HG02678 (cell line): ENCODE results near the gene FANCC.

Experiments
- ATAC-seq: cut with Tn5 transposase; IDR thresholded peaks from one replicate; pipeline ENCODE4 v1.9.1; 2021; ENCODE audit warnings: mild to moderate bottlenecking, moderate library complexity; ENCODE audit not compliant: unreplicated experiment

FANCC gene

DNA sequence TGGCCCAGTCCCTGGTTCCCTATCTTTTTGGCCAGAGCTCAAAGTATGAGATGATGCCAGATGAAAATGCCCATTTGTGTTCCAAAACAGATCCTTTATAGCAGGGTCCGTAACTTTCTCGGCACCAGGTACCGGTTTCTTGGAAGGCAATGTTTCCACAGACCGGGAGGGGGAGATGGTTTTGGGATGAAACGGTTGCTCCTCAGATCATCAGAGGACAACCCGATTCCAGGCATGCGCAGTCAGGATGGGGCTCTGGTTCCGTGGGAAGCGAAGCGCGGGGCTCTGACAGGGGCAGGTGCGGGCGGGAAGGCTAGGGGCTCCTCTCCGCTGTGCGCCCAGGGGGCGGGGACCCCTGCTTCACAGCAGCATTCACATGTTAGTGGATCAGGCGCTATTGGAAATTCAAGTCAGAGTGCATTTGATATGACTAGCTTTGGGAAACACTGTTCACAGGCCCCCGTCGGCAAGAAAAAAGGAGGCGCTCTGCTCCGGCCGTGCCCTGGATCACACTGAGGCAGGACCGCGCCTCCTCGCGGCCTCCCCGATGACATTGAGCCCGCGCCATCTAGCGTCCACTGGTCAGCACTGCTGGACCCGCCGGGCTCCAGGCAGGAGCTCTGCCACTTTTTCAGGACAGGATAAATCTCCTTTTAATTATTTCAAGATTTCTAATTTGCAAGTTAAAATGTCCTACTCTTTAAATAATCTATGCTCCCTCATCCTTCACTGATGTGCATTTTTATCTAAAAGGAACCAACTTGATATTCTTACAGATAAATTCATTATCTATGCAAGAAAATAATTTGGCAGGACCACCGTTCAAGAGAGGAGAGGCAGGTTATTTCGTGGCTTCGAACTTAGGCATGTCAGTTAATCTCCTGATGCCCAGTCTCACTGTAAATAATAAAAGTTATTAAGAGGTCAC, 190.0 kb downstream of the FANCC start:
- peak; percentile 69 for ATAC-seq

DNA sequence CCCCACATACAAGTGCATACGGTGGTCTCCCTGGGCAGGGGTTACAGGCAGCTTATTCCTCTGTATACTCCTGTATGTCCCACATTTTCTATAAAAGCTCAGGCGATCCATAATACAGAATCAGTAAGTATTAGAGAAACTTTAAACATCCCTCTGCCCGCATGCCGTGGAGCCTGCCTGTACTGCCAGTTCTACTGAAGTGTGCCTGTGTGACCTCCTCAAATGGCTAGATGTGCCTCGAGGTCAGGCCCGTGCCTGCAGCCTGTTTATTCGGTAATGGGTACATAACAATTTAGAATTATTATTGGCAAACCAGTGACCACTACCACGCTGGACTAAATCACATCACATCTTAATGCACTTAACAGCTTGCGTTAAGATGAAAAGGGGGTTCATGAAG, 190.8 kb downstream of the FANCC start:
- ATAC-seq, result no peak

DNA sequence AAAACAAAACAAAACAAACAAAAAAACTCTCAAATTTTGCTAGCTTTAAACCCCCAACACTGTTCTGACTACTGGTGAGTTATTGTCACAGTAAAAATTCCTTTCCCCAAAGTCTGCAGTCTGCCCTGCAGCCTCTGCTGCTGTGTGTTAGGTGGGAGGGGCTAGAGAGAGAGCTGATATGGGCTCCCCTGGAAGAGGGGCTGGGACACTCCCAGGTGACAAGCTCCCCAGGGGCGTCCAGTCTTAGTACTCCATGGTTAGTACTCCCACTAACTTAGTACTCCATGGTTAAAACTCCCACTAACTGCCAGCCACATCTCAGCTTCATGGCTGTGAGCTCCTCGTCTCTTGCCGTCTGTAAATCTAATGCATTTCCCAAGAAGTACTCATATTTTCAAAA, 191.9 kb downstream of the FANCC start:
- ATAC-seq, result no peak

DNA sequence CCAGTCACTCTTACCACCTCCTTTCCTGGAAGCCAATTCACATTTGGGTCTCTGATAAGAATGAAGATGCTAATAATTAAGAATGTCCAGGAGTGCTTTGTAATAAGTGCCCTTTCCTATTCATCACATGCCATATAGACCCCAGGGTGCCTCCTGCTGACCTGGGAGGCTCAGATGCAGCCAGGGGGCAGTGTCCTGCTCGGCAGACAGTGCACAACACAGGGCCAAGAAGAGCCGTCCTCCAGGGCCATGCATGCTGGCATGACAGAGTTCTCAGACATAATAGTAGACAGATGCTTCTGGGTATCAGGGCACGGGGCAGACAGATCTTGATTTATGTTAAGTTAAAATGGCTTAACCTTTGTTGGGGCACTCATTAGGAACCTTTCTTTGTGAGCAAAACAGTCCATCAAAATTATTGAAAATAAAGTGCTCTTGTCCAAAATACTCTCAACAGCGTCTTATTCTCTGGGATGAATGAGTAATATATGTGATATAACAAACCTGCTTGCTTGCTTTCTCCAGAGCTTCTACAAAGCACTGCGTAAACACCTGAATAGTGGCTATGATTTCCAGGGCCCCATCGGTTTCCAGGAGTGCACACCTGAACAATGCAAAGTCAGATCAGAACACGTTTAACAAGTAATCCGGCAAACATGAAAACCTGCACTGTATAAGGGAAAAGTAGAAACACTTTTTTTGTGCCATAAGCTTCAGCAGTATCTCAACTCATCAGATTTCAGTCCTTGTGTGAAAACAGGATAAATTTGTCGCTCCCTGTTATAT, 192.7 kb downstream of the FANCC start:
- ATAC-seq, result no peak

DNA sequence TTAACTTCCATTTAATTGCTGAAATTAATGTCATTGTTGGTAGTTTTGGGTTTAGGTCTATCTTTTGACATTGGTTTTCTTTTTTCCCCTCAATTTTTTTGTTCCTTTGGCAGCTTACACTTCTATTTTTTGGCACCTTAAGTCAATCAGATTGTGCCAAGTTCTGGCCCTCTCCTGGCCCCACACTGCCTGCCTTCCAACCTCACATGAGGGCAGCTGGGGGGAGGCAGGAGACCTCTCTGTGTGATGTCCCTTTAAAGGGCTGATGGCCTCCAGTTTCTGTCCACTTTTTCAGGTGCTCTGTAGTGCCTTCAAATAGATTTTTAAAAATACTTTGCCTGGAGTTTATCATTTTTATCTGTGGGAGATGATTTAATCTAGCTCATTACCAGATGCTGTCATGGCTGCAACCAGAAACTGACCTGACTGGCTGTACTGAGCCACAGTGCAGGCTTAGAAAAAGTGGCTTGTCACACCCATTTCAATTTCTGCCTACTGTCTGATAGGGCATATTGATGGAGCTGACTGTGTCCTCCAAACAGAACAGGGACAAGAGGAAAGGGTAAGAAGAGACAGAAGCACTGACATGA, 196.6 kb downstream of the FANCC start:
- ATAC-seq, result no peak

DNA sequence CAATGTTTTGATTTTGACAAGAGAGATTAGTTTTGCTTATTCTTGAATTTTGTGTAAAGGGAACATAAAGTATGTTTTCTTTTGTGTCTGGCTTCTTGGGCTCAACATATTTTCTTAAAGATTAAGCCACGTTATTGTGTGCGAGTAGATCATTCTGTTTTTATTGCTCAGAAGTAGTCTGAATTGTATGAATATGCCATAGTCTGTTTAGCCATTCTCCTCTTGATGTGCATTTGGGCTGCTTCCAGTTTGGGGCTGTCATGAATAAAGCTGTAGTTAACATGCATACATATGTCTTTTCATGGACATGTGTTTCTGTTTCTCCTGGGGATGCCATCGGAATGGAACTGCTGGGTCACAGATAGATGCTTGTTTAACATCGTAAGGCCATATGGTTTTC, 198.9 kb downstream of the FANCC start:
- ATAC-seq, result no peak

DNA sequence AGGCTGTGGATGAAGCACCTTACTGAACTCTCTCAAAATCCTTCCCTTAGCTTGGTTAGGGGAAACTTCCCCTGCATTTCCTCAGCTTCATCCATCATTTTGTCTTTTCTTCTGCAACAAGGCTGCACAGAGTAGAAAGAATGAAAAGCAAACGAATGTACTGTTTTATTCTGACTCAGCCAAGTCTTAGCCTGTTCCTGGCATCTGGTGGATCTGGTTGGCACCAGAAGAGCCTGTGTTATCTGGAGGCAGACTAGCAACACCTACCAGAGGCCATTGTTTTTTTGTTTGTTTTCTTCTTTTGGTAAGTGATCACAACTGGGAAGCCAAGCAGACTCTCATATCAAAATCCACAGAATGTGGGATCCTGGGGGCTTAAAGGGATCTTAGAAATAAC, 200.7 kb downstream of the FANCC start:
- ATAC-seq, result no peak

DNA sequence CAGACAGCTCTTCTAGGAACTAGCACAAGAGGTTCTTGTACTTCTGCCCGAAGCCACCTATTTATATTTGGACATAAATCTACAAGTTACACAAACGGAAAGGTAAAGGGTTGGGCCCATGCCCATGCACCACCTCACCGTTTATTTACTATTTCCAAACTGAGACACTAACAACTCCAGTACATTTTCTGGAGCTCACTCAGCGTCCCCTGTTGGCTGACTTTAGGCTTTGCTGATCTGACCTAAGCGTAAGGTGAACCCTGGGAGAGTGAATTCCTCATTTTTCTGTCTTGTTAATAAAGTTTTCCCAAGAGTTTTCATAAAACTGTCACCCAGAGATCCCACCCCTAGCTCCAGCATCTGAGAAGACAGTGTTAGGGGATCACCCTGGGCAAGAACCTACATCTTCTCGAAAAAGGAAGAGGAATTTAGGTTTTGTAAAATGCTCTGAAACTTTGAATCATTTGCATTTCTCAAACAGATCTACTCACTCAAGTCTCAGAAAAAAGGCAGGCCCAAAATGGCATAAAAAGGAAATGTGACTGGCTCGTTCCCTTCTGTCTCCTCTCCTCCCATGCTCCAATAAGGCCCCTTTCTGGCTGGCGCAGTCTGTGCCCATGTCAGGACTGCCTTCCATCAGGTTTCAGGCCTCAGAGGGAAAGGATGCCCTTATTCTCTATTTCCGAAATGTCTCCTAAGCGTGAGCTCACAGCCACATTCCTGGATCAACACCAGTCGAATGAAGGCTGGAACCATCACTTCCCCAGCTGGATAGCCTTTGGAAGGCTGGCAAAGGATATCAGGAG, 201.3 kb downstream of the FANCC start:
- ATAC-seq, result no peak

DNA sequence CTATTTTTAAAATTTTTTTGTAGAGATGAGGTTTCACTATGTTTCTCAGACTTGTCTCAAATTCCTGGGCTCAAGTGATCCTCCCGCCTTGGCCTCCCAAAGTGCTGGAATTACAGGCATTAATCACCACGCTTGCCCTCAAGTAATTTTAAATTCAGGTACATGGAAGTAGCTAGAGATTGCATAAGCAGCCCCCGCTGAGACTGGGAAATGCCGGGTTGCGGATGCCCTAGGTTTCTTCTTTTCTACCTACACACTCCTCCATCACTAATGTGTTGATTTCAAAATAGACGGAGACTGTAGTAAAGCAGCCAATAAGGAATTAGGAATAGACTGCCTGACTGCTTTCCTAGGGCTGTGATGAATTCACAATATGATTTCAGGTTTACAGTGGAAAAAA, 202.4 kb downstream of the FANCC start:
- no peak for ATAC-seq

DNA sequence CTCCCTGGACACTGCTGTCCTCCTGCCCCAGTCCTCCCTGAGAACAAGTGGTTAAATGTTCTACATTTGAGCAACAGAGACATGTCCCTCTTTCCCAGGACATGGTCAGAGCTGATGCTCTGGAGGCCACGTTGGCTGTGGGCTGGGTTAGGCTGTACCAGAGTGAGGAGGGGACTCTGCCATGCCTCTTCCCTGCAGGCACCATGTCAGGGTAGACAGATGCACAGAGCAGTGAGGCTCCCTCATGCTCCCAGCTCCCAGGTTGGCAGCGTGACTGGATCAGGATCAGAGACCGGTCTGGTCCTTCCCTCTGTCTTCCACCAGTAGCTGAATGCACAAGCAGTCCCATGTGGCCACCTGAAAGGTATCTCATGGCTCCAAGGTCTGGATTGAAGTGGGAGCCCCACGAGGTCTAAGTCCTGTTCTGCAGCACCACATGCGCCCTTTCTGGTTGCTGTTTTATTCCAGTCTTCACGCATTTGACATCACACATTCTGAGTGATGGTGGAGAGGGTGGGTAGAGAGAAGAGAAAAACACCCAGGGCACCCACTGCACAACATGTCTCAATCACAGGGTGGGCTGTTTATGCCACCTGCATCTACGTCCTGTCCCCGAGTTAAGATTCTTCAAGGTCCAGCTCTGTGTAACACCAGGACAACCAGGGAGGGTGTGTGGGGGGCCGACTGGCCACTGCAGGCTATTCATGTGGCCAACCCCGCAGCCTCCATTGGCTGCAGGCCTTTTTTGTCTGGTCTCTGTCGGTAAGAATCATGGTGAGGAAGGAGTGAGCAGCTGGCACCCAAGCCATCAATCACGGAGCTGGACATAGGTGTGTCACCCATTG, 204.9 kb downstream of the FANCC start:
- no peak for ATAC-seq

DNA sequence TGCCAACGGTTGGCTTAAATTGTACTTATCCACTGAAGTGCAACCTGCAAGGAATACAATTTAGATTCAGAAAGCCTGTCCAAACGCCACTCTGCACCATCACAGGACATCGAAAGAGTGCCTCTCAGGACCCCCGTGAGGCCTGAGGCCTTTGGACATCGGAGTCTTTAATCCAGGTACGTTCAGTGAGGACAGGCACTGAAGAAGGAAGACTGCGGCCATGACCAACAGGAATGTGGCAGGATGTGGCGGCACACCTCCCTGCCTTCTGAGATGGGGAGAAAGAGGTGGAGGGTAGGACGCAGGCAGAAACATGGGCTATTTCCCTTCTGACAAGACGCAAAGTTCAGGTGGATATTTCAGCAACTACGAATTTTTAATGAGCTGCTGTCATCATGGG, 205.8 kb downstream of the FANCC start:
- ATAC-seq, result no peak

DNA sequence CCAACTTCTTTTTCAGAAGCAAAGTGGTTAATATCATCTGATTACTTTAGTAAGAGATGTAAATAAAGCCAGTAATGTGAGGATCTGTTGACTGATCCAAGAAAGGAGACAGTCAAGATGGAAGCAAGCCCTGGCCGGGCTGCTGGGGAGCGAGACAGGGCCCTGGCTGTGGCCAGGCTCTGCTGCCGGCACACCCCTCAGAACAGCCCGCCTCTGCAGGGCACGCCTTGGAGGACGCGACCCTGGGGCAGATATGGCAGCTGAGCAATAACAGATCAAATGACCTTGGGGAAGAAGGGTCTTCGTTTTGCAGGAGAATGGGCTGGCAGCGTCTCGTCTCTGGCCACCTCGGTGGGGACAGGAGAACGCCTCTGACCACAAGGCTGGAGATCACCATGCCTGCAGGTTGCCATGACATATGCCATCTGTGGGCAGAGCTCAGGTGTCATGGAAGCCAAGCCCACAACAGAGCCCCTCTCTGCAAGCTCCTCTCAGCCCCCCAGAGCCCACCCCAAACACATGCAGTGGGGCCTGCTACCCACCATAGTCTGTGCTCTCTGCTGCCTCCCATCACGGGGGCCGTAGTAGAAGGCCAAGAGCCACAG, 206.5 kb downstream of the FANCC start:
- ATAC-seq, result no peak

DNA sequence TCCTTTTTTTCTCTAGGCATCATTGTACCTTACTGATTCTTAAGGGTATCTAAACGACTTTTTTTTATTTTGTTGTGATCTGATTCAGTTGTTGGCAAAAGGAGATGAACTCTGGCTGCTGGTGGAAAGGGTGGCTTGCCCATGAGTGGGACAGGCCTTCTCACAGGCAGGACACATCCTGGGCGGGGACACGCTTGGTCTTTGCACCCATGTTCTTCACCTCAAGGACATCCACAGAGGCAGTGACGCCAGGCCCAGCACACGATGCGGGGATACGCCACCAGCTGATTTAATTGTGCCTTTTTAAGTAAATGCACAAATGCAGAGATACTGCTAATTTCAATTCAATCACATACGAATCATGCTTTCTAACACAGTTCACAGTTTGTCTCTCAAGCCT, 208.1 kb downstream of the FANCC start:
- ATAC-seq, result no peak

DNA sequence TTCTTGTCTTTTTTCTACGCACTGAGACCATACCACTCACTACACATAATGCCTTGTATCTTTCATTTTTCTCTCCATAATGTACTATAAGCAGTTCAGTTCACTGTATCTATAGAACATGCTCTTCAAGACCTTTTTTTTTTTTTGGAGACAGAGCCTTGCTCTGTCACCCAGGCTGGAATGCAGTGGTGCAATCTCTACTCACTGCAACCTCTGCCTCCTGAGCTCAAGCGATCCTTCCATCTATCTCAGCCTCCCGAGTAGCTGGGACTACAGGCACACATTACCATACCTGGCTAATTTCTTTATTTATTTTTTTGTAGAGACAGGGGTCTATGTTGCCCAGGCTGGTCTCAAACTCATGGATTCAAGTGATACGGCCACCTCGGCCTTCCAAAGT, 208.7 kb downstream of the FANCC start:
- no peak for ATAC-seq

DNA sequence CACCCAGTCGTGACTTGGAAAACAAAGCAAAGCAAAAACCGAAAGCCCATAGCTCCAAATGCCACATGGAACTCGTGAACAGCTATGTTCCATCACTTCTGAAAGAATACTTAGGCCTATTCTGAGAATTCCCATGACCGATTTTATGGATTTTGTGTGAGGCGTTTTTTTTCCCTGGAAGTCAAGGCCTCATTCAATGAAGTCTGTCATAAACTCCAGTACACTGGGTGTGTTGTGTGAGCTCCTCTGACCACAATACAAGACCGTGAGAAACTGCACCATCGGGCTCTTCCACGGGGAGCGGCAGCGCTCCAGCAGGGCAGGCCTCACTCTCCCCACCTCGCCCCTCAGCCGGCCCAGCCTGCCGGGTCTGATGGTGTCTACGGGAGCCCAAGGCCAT, 209.5 kb downstream of the FANCC start:
- ATAC-seq, result no peak

DNA sequence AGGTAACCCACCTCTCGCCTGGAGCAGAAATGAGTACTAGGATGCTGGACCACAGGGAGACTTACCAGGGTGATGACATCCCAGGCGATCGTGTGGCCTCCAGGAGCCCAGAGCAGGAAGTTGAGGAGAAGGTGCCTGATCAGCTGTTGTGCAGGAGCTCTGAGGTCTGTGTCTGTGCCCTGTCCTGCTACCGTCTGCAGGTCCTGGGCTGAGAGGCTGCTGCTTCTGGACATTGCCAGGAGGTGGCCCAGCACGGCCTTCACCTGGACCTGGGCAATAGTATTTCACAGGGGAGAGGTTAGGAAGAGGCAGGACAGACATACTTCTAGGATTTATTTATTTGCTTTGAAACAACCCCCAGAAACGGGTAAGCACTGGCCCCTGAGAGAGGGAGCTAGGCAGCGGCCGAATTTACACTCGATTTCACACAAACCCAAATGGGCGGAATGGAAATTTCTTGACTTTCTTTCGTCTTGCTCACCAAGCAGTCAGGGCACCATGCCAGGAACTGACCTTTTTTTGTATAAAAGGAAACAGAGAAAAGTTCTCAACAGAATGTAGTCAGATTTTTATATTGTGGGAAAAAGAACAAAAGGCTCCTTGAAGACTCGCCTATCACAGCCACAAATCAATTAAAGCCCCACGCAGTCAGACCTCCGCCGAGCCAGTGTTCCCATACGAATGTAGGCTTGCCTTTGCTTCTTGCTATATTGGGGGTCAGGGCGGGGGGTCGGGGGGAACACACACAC, 210.3 kb downstream of the FANCC start:
- no peak for ATAC-seq

DNA sequence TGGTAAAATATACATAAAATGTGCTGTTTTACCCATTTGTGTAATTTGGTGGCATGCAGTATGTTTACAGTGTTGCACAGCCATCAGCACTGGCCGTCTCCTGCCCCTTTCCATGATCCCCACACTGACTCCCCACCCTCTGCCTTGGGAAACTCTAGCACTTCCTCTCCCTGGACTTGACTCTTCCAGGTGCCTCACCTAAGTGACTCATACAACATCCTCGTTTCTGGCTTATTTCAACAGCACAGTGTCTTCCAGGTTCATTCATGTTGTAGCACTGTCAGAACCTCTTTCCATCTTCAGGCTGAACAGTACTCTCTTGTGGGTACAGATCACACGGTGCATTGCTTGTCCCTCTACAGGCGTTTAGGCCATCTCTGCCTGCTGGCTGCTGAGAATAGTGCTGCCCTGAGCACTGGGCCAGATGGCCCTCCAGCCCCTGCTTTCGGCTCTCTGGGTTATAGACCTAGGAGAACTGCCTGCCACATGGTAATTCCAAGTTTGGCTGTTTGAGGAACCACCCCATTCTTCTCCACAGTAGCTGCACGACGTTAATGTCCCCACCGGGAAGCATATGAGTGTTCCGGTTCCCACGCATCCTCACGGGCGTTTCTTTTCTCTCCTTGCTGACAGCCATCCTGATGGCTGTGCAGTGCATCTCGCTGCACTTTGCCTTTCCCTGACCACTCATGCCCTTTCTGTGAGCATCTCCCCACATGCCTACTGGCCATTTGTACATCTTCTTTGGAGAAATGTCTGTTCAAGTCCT, 211.8 kb downstream of the FANCC start:
- ATAC-seq, result no peak

DNA sequence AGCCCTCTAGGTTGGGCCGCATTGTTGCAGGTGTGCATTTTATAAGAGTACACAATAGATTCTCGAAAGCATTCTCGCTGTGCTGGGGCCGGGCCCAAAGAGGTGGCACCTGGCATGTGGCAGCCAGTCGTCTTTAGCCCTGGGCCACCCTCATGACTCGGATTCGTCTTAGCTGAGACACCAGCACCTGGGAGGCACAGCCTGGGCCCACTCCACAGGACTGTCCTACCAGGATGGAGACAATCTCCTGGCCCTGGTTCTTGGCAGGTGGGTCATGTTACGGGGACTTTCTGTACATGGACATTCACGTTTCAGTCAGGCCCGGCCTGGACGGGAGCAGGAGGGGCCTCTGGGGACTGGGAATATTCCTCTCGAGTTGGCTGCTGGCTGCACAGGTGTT, 212.5 kb downstream of the FANCC start:
- no peak for ATAC-seq
